Left ventricle myocardium inferior (tissue), 1 donor: ENCODE results near the gene FAM3A. TPM values are rescaled to one million over a fixed set of nuclear protein-coding genes. Genes with fewer than 3 reads are reported as not detected.

Source experiments
- DNase-seq: peaks from one replicate; pipeline ENCODE4 v3.0.0-alpha.2; 2020
- H3K27ac ChIP-seq: fragments of 200-600 bp; replicated peaks from 2 replicates; pipeline ENCODE4 v1.8.0; 2021
- H3K27me3 ChIP-seq: fragments of 200-600 bp; 2 replicates; pipeline ENCODE4 v1.8.0; 2021; ENCODE audit warnings: low read depth
- H3K36me3 ChIP-seq: fragments of 200-600 bp; 2 replicates; pipeline ENCODE4 v1.8.0; 2021
- H3K4me1 ChIP-seq: fragments of 200-600 bp; 2 replicates; pipeline ENCODE4 v1.8.0; 2021
- H3K4me3 ChIP-seq: fragments of 200-600 bp; 2 replicates; pipeline ENCODE4 v1.8.0; 2021; ENCODE audit warnings: mild to moderate bottlenecking, moderate library complexity
- H3K9me3 ChIP-seq: fragments of 200-600 bp; replicated peaks from 2 replicates; pipeline ENCODE4 v1.8.0; 2021
- intact Hi-C: fragments of 100-400 bp; cut with micrococcal nuclease; formaldehyde crosslinking; loops from one replicate; pipeline ENCODE4 v1.11.0; 2022
- total RNA-seq: library from RNA; stranded (reverse); fragmentation: NEBNext Ultra II Directional; extraction: Animal tissue kit (Norgen Biotek cat#: 25700); gene quantifications from one replicate; pipeline ENCODE4 v1.2.1, GENCODE V29; 2021
- TF ChIP-seq, protein P1 (sequence below): fragments of 200-600 bp; IDR thresholded peaks from 2 replicates; pipeline ENCODE4 v1.8.0; 2021; ENCODE audit warnings: antibody characterized with exemption, mild to moderate bottlenecking, borderline replicate concordance
- donor health status: DM: no; HTN: yes; CAD: no; lungs with severe emphysema.

The FAM3A gene
- total RNA-seq, 1 donor from 2014 or later: 52.0 TPM

DNA sequence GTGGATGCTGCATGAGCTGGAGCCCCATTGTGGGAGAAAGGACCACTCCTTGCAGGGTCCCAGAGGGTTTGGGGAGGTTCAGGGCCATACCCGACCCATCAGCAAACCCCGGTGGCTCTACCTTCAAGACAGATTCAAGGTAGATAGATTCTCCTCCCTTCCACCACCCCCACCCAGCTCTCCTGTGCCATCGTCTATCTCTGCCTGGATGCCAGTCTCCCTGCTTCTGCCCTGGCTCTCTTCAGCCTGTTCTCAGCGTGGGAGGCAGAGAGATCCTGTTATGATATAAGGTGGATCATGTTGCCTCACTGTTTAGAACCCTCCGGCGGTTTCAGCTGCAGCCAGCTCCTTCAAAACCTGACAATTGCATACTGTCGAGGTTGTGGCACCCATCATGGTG, 42.3 kb downstream of the FAM3A start:
- no peak for DNase-seq
- no peak overlapping the region for H3K4me3 ChIP-seq
- no peaks in the 10 kb centered on the region for H3K9me3 ChIP-seq
- peaks cover 16% of the 10 kb centered on the region for H3K36me3 ChIP-seq
- TF ChIP-seq, protein P1, sequence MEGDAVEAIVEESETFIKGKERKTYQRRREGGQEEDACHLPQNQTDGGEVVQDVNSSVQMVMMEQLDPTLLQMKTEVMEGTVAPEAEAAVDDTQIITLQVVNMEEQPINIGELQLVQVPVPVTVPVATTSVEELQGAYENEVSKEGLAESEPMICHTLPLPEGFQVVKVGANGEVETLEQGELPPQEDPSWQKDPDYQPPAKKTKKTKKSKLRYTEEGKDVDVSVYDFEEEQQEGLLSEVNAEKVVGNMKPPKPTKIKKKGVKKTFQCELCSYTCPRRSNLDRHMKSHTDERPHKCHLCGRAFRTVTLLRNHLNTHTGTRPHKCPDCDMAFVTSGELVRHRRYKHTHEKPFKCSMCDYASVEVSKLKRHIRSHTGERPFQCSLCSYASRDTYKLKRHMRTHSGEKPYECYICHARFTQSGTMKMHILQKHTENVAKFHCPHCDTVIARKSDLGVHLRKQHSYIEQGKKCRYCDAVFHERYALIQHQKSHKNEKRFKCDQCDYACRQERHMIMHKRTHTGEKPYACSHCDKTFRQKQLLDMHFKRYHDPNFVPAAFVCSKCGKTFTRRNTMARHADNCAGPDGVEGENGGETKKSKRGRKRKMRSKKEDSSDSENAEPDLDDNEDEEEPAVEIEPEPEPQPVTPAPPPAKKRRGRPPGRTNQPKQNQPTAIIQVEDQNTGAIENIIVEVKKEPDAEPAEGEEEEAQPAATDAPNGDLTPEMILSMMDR: no peak
- intact Hi-C loops: no loop called here
- peaks cover 5% of the 10 kb centered on the region for H3K4me1 ChIP-seq
- no peak overlapping the region for H3K27ac ChIP-seq
- H3K27me3 ChIP-seq: no peaks in the 10 kb centered on the region

DNA sequence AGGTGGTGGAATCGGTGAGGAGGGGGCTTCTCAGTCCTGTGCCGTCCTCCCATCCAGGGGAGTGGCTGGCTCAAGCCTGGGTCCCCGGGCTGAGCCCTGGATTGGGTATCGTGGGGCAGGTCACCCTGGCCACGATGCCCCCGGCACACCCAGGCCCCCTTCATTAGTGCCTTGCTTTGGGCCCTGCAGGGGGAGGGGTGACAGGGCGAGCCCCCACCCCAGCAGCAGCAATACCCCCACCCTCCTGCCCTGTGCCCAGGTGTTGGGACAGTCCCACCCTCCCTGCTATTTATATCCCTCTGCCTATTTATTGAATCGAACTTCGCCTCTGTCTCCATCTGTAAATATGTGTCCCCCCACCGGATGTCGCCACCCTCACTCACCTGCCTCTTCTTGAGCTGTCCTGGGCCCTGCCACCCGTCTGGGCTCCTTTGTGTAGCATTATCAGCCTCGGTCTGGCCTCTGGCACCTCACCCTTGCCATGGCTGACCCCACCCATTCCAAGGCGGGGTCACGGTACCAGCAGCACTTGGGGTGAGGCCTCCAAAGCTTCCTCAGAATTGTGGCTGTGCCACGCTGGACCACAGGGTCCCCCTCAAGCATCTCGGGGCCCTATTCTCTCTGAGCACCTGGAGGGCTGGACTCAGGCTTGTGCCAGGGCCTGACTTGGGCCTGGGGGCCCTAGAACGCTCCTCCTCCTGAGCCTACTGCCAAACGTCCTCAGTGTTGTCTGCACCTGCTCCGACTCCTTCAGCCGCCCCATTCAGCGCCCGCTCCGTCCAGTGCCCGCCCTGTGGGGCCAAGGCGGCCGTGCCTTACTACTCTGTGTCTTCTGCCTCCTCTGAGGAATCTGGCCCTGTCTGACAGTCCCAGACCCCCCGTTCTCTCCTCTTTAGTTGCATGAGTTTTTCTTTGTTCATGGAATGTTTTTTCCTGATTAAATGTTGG, 43.1 kb downstream of the FAM3A start:
- Histone ChIP-seq H3K36me3 (peaks cover 20% of the 10 kb centered on the region), H3K4me3 (no peak overlapping the region), H3K4me1 (peaks cover under 1% of the 10 kb centered on the region), H3K9me3 (no peaks in the 10 kb centered on the region), H3K27me3 (no peaks in the 10 kb centered on the region), H3K27ac (no peak overlapping the region)
- intact Hi-C loops: no loop called here
- no peak for DNase-seq
- TF ChIP-seq, protein P1: no peak

DNA sequence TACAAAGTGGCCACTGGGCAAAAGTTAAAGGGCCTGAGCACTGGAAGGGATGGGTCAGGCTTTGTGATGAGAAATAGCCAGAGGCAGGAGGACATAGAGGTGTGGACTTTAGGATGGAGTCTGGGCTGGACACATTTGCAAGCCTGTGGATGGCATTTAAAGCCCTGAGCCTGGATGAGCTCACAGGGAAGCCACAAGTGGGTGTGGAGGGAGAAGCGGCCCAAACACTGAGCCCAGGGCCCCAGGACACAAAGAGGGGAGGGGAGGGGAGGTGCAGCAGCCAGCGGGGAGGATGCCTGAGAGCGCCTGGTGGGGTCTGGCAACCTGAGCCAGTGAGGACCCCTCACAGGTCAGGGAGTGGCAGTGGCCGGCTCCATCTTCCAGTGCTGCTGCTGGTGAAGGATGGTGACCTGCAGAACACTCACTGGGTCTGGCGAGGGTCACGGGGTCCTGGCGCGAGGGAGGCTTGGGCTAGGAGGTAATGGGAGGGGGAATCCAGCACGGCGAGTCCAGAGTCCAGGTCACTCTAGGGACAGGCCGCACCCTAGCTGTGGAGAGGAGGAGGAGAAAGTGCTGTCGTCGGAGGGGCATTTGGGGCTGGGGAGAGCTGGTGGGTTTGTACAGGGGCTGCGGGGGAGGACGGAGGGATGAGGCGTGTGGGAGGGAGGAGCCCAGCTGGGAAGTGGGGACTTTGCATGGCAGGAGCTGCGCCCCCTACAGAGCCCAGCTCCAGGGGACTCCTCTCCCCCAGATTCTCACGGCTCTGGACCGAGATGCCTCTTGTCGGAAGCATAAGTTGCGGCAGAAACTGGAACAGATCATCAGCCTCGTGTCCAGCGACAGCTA, 44.0 kb downstream of the FAM3A start:
- Histone ChIP-seq H3K4me1 (no peaks in the 10 kb centered on the region), H3K27ac (no peak overlapping the region), H3K4me3 (no peak overlapping the region), H3K36me3 (peaks cover 20% of the 10 kb centered on the region), H3K9me3 (no peaks in the 10 kb centered on the region), H3K27me3 (no peaks in the 10 kb centered on the region)
- TF ChIP-seq, protein P1: no peak
- intact Hi-C loops: no loop called here
- DNase-seq: no peak

DNA sequence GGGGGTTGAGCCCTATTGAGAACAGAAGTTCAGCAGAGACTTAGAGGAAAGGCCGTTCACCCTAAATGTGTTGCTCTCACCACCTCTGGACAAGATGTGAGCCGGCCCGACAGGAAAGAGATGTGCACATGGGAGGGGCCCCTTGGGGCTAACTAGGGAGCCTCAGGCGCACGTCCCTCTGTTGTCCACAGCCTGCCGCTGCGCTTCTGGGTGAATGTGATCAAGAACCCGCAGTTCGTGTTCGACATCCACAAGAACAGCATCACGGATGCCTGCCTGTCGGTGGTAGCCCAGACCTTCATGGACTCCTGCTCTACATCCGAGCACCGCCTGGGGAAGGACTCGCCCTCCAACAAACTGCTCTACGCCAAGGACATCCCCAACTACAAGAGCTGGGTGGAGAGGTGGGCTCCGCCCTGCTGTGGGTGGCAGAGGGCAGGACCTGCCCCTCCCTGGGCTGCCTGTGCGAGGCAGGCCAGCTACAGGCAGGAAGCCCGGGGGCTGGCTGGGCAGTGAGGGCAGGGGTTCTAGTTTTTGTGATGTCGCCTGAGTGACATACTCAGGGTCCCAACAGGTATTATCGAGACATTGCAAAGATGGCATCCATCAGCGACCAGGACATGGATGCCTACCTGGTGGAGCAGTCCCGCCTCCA, 45.0 kb downstream of the FAM3A start:
- DNase-seq: no peak
- H3K36me3 ChIP-seq: peaks cover 20% of the 10 kb centered on the region

More for the DNA sequence above, 45.0 kb downstream of the FAM3A start:
- TF ChIP-seq, protein P1: no peak
- Histone ChIP-seq H3K4me1 (no peaks in the 10 kb centered on the region), H3K27me3 (no peaks in the 10 kb centered on the region), H3K9me3 (no peaks in the 10 kb centered on the region), H3K4me3 (no peak overlapping the region), H3K27ac (no peak overlapping the region)
- intact Hi-C loops: no loop called here
